T follicular helper cell (primary cell): ENCODE measurements around the gene SLC30A3.

Experiments used
- DNase-seq: peaks from one replicate; pipeline ENCODE4 v3.0.0-alpha.2; 2020; ENCODE audit warnings: low read depth

SLC30A3 gene

GRCh38 chr2:27258051-27258450, 4.8 kb downstream of the SLC30A3 start:
- no peak for DNase-seq

GRCh38 chr2:27256855-27257454, 5.9 kb downstream of the SLC30A3 start:
- DNase-seq = no peak

GRCh38 chr2:27255660-27256059, 7.2 kb downstream of the SLC30A3 start:
- DNase-seq = no peak

GRCh38 chr2:27255187-27255586, 7.7 kb downstream of the SLC30A3 start:
- no peak for DNase-seq

- no peak for DNase-seq
Measured at GRCh38 chr2:27251766-27252165, 11.1 kb downstream of the SLC30A3 start.

- no peak for DNase-seq
Measured at GRCh38 chr2:27250652-27251379, 12.0 kb downstream of the SLC30A3 start.

- DNase-seq = peak; percentile 25
Measured at GRCh38 chr2:27249891-27250651, 12.8 kb downstream of the SLC30A3 start.

GRCh38 chr2:27249159-27249890, 13.5 kb downstream of the SLC30A3 start:
- DNase-seq = no peak

GRCh38 chr2:27247893-27248292, 15.0 kb downstream of the SLC30A3 start:
- DNase-seq = no peak

- DNase-seq = no peak
Measured at GRCh38 chr2:27245626-27246025, 17.2 kb downstream of the SLC30A3 start.

- no peak for DNase-seq
Measured at GRCh38 chr2:27245116-27245515, 17.7 kb downstream of the SLC30A3 start.

- DNase-seq = no peak
Measured at GRCh38 chr2:27243391-27244130, 19.3 kb downstream of the SLC30A3 start.

- no peak for DNase-seq
Measured at GRCh38 chr2:27242614-27242951, 20.3 kb downstream of the SLC30A3 start.

GRCh38 chr2:27241761-27242613, 20.9 kb downstream of the SLC30A3 start:
- no peak for DNase-seq

- no peak for DNase-seq
Measured at GRCh38 chr2:27240406-27240805, 22.4 kb downstream of the SLC30A3 start.

- DNase-seq = no peak
Measured at GRCh38 chr2:27238976-27239375, 23.9 kb downstream of the SLC30A3 start.

GRCh38 chr2:27237341-27237945, 25.4 kb downstream of the SLC30A3 start:
- DNase-seq = no peak

GRCh38 chr2:27236626-27237025, 26.2 kb downstream of the SLC30A3 start:
- no peak for DNase-seq

GRCh38 chr2:27236136-27236535, 26.7 kb downstream of the SLC30A3 start:
- DNase-seq = no peak

- no peak for DNase-seq
Measured at GRCh38 chr2:27233341-27233740, 29.5 kb downstream of the SLC30A3 start.
